Measurements from ENCODE around the gene ITPR2. TPM values are rescaled to one million over a fixed set of nuclear protein-coding genes. Genes with fewer than 3 reads are reported as not detected.
"Not testable (repeated sequence)": the region's sequence is repeated elsewhere in the genome, so short reads cannot be mapped to it uniquely, and the experiment has no call there.

ITPR2 gene
- total RNA-seq, 1 donor = 77.7 TPM

DNA sequence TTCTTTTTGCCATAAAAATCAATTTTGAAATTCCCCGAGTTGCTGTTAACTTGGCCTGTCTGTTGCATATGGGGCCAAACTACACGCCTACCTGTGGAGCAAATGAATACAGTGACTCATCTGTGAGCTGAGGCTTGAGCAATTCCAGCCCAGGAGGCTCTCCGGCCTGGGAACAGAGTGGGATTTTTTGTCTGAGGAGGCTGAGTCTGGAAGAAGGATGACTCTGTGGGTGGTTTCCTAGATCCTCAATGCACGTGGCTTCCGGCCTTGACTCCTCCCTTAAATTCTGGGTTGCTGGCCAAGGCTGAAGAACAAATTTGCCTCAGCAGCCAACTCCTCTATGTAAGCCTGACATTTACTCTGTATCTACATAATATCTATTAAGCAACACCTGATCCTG lies 513.5 kb downstream of the ITPR2 start:
- DNase-seq (ENCODE audit: low read depth) = peak; percentile 66
- no peak overlapping the region for H3K4me3 ChIP-seq (ENCODE audit: low read depth, low read length)
- TF ChIP-seq, protein P1, sequence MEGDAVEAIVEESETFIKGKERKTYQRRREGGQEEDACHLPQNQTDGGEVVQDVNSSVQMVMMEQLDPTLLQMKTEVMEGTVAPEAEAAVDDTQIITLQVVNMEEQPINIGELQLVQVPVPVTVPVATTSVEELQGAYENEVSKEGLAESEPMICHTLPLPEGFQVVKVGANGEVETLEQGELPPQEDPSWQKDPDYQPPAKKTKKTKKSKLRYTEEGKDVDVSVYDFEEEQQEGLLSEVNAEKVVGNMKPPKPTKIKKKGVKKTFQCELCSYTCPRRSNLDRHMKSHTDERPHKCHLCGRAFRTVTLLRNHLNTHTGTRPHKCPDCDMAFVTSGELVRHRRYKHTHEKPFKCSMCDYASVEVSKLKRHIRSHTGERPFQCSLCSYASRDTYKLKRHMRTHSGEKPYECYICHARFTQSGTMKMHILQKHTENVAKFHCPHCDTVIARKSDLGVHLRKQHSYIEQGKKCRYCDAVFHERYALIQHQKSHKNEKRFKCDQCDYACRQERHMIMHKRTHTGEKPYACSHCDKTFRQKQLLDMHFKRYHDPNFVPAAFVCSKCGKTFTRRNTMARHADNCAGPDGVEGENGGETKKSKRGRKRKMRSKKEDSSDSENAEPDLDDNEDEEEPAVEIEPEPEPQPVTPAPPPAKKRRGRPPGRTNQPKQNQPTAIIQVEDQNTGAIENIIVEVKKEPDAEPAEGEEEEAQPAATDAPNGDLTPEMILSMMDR (IDR thresholded peaks at IDR 0.05; ENCODE audit: insufficient read depth, low read depth, low read length) = no peak

DNA sequence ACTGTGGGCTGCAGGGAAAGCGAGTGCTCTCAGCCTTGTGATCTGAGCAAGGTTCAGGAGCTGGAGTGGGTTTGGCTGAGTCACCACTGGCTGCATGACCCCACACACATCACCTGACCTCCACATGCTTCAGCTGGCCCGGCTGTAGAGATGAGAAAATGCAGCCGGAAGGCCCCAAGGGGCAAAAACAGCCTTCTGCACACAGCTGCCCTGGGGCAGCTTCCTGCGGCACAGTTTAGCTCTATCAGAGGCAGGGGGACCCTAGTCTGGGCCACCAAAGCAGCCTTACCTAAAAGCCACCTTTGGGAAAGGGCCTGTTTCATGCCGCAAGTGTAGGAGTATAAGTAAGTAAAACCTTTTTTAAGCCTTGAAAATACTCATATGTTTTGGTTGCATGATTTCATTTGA lies 514.3 kb downstream of the ITPR2 start:
- DNase-seq (ENCODE audit: low read depth) = peak; percentile 89
- TF ChIP-seq, protein P1 (IDR thresholded peaks at IDR 0.05; ENCODE audit: insufficient read depth, low read depth, low read length) = no peak
- no peak overlapping the region for H3K4me3 ChIP-seq (ENCODE audit: low read depth, low read length)

DNA sequence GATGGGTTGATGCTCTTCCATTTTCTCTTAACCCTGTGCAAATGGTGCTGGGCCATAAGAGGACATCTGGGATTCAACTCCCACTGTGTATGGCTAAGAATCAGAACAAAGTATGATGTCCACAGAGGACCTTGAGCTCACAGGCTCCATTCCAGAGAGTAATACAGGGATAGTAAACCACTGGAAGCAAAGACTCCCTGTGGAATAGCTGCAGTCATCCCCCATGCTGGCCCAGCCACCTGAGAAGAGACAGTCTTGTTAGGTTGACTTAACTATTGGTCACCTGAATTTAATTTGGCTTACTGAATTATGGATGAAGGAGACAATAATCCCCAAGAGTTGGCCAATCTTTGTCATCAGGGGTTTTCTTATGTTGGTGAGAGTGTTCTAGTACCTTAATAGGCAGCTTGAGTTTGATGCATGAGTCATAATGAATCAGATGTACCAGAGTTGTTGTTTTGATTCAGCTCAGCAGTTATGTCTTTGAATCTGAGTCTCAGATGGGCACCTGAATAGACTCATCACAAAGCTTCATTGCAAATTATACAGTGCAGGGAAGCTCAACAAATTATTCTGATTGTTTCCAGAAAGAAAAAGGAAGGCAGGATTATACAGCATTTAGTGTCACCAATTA lies 514.9 kb downstream of the ITPR2 start:
- peak; percentile 69 for DNase-seq (ENCODE audit: low read depth)
- H3K4me3 ChIP-seq (ENCODE audit: low read depth, low read length) = no peak overlapping the region
- TF ChIP-seq, protein P1 (IDR thresholded peaks at IDR 0.05; ENCODE audit: insufficient read depth, low read depth, low read length) = no peak

DNA sequence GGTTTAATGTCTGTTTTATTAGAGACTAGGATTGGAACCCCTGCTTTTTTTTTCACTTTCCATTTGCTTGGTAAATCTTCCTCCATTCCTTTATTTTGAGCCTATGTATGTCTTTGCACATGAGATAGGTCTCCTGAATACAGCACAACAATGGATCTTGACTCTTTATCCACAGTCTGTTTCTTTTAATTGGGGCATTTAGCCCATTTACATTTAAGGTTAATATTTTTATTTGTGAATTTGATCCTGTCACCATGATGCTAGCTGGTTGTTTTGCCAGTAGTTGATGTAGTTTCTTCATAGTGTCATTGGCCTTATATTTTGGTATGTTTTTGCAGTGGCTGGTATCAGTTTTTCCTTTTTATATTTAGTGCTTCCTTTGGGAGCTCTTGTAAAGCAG lies 518.9 kb downstream of the ITPR2 start:
- not testable (repeated sequence) for DNase-seq (ENCODE audit: low read depth)

DNA sequence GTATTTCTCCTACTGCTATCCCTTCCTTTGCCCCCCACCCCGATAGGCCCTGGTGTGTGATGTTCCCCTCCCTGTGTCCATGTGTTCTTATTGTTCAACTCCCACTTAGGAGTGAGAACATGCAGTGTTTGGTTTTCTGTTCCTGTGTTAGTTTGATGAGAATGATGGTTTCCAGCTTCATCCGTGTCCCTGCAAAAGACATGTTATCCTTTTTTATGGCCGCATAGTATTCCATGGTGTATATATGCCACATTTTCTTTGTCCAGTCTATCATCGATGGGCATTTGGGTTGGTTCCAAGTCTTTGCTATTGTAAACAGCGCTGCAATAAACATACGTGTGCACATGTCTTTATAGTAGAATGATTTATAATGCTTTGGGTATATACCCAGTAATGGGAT lies 522.5 kb downstream of the ITPR2 start:
- not testable (repeated sequence) for DNase-seq (ENCODE audit: low read depth); H3K4me3 ChIP-seq (ENCODE audit: low read depth, low read length)

More for the DNA sequence above, 518.9 kb downstream of the ITPR2 start:
- not testable (repeated sequence) for H3K4me3 ChIP-seq (ENCODE audit: low read depth, low read length)

DNA sequence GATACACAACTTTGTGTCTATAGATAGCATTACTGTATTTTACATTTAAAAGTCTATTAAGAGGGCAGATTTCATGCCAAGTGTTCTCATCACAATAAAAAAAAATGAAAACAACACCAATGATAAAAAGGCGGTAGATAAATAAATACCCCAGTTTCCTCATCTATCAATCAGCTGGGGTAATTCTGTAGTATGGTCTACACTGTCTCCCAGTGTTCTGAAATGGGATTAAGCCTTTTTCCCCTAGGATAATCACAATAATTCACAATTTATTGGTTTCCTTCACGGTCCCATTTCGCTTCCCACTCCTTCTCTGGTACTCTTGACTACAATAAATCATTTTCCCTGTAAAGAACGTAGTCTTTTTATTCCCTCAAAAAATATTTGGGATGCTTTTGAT lies 523.4 kb downstream of the ITPR2 start:
- no peak for DNase-seq (ENCODE audit: low read depth)
- TF ChIP-seq, protein P1 (IDR thresholded peaks at IDR 0.05; ENCODE audit: insufficient read depth, low read depth, low read length) = no peak
- H3K4me3 ChIP-seq (ENCODE audit: low read depth, low read length) = no peak overlapping the region

DNA sequence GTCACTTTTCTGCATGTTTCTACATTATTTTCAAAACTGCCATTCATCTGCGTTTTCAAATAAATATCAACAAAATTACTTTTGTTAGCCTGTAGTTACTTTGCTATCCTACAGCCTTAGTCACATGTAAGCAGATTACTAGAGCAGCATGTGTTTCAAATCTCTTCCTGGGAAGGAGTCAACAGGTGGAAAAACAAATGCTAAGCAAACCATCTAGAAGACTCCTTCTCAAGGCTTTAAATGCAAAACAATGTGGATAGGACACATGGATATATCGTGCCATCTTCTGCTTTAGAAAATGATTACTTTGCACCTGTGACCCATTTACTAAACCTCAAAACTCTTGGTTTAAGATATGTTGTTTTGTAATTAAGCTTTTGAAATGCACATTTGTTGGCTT lies 528.7 kb downstream of the ITPR2 start:
- TF ChIP-seq, protein P1 (IDR thresholded peaks at IDR 0.05; ENCODE audit: insufficient read depth, low read depth, low read length) = no peak
- DNase-seq (ENCODE audit: low read depth) = no peak
- no peak overlapping the region for H3K4me3 ChIP-seq (ENCODE audit: low read depth, low read length)

DNA sequence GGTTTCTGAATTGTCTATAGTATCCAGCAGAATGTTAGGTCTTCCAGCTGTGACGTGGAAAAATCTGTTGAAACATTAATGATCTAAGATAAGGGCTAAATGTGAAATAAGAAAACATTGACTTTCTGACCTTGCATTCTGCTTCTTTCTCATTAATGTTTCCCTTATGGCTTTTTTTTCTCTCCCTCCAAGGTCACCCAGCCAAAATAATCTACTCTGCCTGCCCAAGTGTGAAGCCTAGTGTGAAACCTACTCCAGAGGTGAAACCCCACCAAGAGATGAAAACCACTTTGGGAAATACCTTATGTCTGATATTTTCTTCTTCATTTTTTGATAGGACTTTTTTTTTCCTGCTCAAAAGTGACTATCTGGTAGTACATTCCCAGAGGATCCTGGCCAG lies 529.6 kb downstream of the ITPR2 start:
- no peak for DNase-seq (ENCODE audit: low read depth)
- TF ChIP-seq, protein P1 (IDR thresholded peaks at IDR 0.05; ENCODE audit: insufficient read depth, low read depth, low read length) = no peak

More for the DNA sequence above, 529.6 kb downstream of the ITPR2 start:
- no peak overlapping the region for H3K4me3 ChIP-seq (ENCODE audit: low read depth, low read length)

Measured in fibroblast of villous mesenchyme (primary cell).